Measurements from ENCODE around the gene CHAMP1.

- TF ChIP-seq, protein P1, sequence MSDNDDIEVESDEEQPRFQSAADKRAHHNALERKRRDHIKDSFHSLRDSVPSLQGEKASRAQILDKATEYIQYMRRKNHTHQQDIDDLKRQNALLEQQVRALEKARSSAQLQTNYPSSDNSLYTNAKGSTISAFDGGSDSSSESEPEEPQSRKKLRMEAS (IDR thresholded peaks at IDR 0.05), result no peak
- TF ChIP-seq EP300 (IDR thresholded peaks at IDR 0.05; ENCODE audit: borderline replicate concordance) (no peak), CREB1 (IDR thresholded peaks at IDR 0.05; ENCODE audit: low read depth) (no peak)
Measured at GRCh38 chr13:114288157-114288591, 26.1 kb upstream of the CHAMP1 start.

Data from Ishikawa (cell line).